ENCODE measurements around the gene PIEZO1. TPM values are rescaled to one million over a fixed set of nuclear protein-coding genes. Genes with fewer than 3 reads are reported as not detected.
A peak's percentile ranks its signal among the peaks of the same experiment; 100 is the strongest.

PIEZO1 gene
- total RNA-seq, 4 donors from 2014 or later: 81.2 to 145 (median 113) TPM

DNA sequence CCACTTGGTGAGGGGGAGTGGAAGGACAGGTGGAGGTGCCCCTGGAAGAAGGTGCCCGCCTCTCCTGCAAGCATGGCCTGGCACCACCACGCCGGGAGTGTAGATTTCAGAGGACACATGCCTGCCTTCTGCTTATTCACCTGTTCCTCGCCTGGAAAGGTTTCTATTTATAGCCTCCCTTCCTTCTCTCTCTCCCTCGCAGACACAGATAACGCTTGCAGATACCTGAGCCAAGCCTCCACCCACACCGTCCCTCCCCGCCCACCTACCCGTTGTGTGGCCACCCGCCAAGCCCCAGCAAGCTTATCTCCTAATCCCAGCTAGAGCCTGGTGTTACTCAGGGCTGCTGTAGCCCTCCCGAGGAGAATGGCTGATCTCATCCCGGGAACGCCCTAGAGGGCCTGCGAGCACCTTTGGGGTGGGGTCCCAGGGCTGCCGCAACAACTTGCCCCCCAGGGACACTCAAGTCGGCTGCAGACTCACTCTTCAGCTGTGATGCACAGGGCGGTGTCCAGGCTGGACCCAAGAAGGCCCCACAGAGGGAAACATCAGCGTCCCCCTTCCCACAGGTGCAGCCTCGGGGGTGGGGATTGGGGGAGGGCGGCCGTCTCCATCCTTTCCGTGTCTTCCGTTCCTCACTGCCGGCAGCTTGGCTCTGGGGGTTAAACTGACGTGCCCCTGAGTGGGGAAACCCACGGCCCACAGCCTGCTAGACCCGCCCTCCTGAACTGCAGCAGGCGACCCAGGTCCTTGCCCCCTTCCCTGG lies 96.8 kb downstream of the PIEZO1 start:
- intact Hi-C loops (cut with DNase I): no loop called here
- Histone ChIP-seq H3K27me3 (no peaks in the 10 kb centered on the region), H3K27ac (no peak overlapping the region), H3K4me3 (replicated peaks in 1 of 3) (no peak overlapping the region), H3K9me3 (no peaks in the 10 kb centered on the region), H3K36me3 (no peaks in the 10 kb centered on the region), H3K4me1 (peaks cover 0 to 30% of the 10 kb centered on the region in 2 donors)
- 29% methylated on average over 22 to 27 of the region's 28 CpGs for WGBS, 2 donors
- DNase-seq: peak; percentile 49 to 68
- no peak for TF ChIP-seq POLR2A (IDR thresholded peaks at IDR 0.05)
- TF ChIP-seq, protein P1, sequence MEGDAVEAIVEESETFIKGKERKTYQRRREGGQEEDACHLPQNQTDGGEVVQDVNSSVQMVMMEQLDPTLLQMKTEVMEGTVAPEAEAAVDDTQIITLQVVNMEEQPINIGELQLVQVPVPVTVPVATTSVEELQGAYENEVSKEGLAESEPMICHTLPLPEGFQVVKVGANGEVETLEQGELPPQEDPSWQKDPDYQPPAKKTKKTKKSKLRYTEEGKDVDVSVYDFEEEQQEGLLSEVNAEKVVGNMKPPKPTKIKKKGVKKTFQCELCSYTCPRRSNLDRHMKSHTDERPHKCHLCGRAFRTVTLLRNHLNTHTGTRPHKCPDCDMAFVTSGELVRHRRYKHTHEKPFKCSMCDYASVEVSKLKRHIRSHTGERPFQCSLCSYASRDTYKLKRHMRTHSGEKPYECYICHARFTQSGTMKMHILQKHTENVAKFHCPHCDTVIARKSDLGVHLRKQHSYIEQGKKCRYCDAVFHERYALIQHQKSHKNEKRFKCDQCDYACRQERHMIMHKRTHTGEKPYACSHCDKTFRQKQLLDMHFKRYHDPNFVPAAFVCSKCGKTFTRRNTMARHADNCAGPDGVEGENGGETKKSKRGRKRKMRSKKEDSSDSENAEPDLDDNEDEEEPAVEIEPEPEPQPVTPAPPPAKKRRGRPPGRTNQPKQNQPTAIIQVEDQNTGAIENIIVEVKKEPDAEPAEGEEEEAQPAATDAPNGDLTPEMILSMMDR (IDR thresholded peaks at IDR 0.05): no peak

DNA sequence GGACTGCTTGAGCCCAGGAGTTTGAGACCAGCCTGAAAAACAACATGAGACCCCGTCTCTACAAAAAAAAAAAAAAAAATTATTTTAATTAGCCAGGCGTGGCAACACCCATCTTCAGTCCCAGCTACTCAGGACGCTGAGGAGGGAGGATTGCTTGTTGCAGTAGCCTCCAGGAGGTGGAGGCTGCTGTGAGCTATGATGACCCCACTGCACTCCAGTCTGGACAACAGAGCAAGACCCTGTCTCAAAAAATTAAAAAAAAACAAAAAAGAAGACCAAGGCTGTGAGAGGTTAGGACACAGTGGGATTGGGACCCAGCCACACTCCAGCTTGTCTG lies 97.4 kb downstream of the PIEZO1 start:
- no peaks in the 10 kb centered on the region for H3K36me3 ChIP-seq
- no peak overlapping the region for H3K4me3 ChIP-seq (replicated peaks in 1 of 3)
- H3K4me1 ChIP-seq: peaks cover 0 to 30% of the 10 kb centered on the region in 2 donors
- no peaks in the 10 kb centered on the region for H3K27me3 ChIP-seq
- no peak overlapping the region for H3K27ac ChIP-seq
- intact Hi-C loops (cut with DNase I): no loop called here
- TF ChIP-seq, protein P1 (IDR thresholded peaks at IDR 0.05): no peak
- TF ChIP-seq POLR2A (IDR thresholded peaks at IDR 0.05): no peak
- WGBS, 2 donors: 58 to 75% methylated on average over 3 of the region's 3 CpGs
- no peaks in the 10 kb centered on the region for H3K9me3 ChIP-seq
- no peak for DNase-seq

DNA sequence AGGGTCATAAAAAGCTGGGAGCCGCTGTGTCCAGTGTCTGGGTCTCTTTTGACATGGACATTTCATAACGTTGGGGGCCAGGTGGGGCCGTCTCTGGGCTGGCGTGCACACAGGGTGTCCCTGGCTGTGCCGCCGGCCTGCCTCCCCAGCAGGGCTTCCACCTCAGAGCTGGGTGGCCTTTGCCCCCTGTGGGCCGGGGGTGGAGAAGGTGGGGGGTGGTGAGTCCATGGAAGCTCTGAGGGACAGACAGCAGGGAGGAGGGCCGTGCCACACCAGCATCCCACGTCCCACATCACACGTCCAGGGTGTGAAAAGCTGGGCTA lies 97.8 kb downstream of the PIEZO1 start:
- intact Hi-C loops (cut with DNase I): no loop called here
- WGBS, 2 donors: 61 to 71% methylated on average over 3 to 9 of the region's 10 CpGs
- Histone ChIP-seq H3K4me1 (peaks cover 0 to 30% of the 10 kb centered on the region in 2 donors), H3K4me3 (replicated peaks in 1 of 3) (no peak overlapping the region), H3K36me3 (no peaks in the 10 kb centered on the region), H3K9me3 (no peaks in the 10 kb centered on the region), H3K27ac (no peak overlapping the region), H3K27me3 (no peaks in the 10 kb centered on the region)
- no peak for DNase-seq
- no peak for TF ChIP-seq POLR2A (IDR thresholded peaks at IDR 0.05)
- TF ChIP-seq, protein P1 (IDR thresholded peaks at IDR 0.05): no peak

DNA sequence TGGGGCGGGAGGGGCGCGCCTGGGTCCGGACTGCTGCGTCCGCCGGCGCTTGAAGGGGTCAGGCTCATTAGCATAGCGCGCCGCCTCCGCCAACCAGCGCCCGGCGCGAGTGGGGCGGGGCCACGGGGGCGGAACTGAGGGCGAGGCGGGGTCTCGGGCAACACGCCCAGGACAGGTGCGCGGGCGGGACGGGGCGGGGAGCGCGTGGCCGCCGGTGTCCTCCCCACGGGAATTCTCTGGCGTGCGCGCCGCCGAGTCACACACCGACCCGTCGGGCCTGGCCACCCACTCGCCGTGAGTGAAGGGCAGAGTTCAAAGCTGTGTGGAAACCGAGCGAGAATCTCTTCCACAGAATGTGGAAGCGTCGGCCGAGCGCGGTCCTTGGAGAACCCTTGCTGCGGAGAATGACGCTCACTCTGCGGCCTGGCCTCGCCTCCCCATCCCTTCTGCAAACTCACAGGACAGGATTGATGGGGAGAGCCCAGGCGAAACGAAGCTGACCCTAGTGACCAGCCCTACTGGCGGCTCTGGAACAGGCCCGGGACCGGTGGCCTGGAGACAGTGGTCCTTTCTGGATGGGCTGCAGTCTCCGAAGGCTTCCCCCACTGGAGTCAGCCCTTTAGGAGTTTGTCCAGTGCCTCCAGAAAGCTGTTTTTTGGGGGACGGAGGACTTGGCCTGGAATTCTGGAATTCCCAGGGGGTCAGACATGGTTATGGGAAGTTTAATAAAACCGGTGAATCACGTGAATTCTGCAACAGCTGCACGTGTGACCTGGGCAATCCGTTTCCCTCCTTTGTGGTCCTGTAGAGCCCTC lies 98.4 kb downstream of the PIEZO1 start, which contains the start of gene SNAI3:
SNAI3 (minus strand) TSS at position 69 of the 815 bp plus-strand sequence. CDS start 101 bp downstream, outside the sequence.
- H3K4me1 ChIP-seq: peaks cover 0 to 30% of the 10 kb centered on the region in 2 donors
- intact Hi-C loops (cut with DNase I): no loop called here
- DNase-seq: peak; percentile 89 to 91
- no peaks in the 10 kb centered on the region for H3K9me3 ChIP-seq
- TF ChIP-seq, protein P1 (IDR thresholded peaks at IDR 0.05): peak in 1 of 6 experiments; percentile 5
- no peak for TF ChIP-seq POLR2A (IDR thresholded peaks at IDR 0.05)
- no peak within 1 kb of the TSS for H3K27ac ChIP-seq
- 5 to 48% methylated on average over 4 to 12 of the region's 65 CpGs for WGBS, 2 donors
- H3K4me3 ChIP-seq (replicated peaks in 1 of 3): peak within 1 kb of the TSS; percentile 27 to 76 (median 48)
- H3K27me3 ChIP-seq: no peaks in the 10 kb centered on the region
- H3K36me3 ChIP-seq: no peaks in the 10 kb centered on the region

DNA sequence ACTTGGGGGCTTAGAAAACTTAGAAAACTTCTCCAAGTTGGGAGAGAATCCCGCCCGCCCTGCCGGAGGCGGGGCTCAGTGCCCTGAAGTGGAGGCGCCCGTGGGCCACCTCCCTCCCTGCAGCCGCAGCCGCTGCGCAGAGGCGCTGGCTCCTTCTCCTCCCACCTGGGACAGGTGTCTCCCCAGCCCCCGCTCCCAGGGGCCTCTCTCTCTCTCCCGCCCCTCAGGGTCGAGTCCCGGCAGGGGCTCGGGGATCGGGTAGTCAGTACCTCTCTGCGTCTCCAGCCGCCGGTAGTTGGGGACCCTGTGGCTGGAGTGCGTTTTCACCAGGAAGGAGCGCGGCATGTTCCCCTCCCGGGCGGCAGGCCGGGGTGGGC lies 99.0 kb downstream of the PIEZO1 start:
- H3K36me3 ChIP-seq: no peaks in the 10 kb centered on the region
- peak overlapping the region; percentile 27 to 76 (median 48) for H3K4me3 ChIP-seq (replicated peaks in 1 of 3)
- 0% methylated on average over 11 of the region's 25 CpGs; no CpG with 5 or more reads in 1 of the 2 donors for WGBS, 2 donors
- no peaks in the 10 kb centered on the region for H3K9me3 ChIP-seq
- peaks cover 0 to 30% of the 10 kb centered on the region in 2 donors for H3K4me1 ChIP-seq
- intact Hi-C loops (cut with DNase I): no loop called here
- no peaks in the 10 kb centered on the region for H3K27me3 ChIP-seq
- H3K27ac ChIP-seq: no peak overlapping the region
- DNase-seq: peak; percentile 61 to 74
- TF ChIP-seq, protein P1 (IDR thresholded peaks at IDR 0.05): no peak
- no peak for TF ChIP-seq POLR2A (IDR thresholded peaks at IDR 0.05)
